Calu3 (cell line): ENCODE measurements around the gene CDH13. TPM values are rescaled to one million over a fixed set of nuclear protein-coding genes. Genes with fewer than 3 reads are reported as not detected.

Source experiments
- BruUV-seq: library from RNA; stranded (reverse); fragments of 400-500 nt; replicated peaks from 2 replicates; lab custom pipeline; 2021; lab: Mats Ljungman, UMichigan
- CTCF ChIA-PET: fragments of 300-600 bp; sonication (Branson Sonifier 250); formaldehyde crosslinking; loops from one replicate; lab custom pipeline; 2022; ENCODE audit warnings: antibody characterized with exemption; lab: Charles Lee
- DNase-seq: peaks from one replicate; pipeline ENCODE4 v3.0.0; 2022
- H3K27ac Mint-ChIP-seq: one replicate; pipeline ENCODE4 v1.8.0; 2022; ENCODE audit warnings: mixed read lengths; ENCODE audit not compliant: unreplicated experiment
- H3K27me3 Mint-ChIP-seq: one replicate; pipeline ENCODE4 v1.8.0; 2022; ENCODE audit warnings: mixed read lengths; ENCODE audit not compliant: unreplicated experiment
- H3K36me3 Mint-ChIP-seq: one replicate; pipeline ENCODE4 v1.8.0; 2022; ENCODE audit warnings: mild to moderate bottlenecking, moderate library complexity, mixed read lengths; ENCODE audit not compliant: insufficient read depth, unreplicated experiment
- H3K4me1 Mint-ChIP-seq: one replicate; pipeline ENCODE4 v1.8.0; 2022; ENCODE audit warnings: mild to moderate bottlenecking, low read depth, mixed read lengths; ENCODE audit not compliant: unreplicated experiment
- H3K4me3 Mint-ChIP-seq: one replicate; pipeline ENCODE4 v1.8.0; 2022; ENCODE audit warnings: mild to moderate bottlenecking, low read depth, moderate library complexity, mixed read lengths; ENCODE audit not compliant: unreplicated experiment
- H3K9me3 Mint-ChIP-seq: one replicate; pipeline ENCODE4 v1.8.0; 2022; ENCODE audit warnings: low read depth, mixed read lengths; ENCODE audit not compliant: unreplicated experiment
- intact Hi-C: fragments of 100-400 bp; cut with micrococcal nuclease; formaldehyde crosslinking; loops from one replicate; pipeline ENCODE4 v1.10.0; 2022; ENCODE audit not compliant: unreplicated experiment
- total RNA-seq: library from RNA; stranded (reverse); gene quantifications from 2 replicates; pipeline ENCODE4 v1.2.3, GENCODE V29; 2022
- TF ChIP-seq, protein P1 (sequence below): fragments of 200-600 bp; IDR thresholded peaks from one replicate; pipeline ENCODE4 v1.8.0; 2022; ENCODE audit warnings: antibody characterized with exemption; ENCODE audit not compliant: unreplicated experiment

Gene CDH13
- total RNA-seq, 1 experiment from 2014 or later: not detected

DNA sequence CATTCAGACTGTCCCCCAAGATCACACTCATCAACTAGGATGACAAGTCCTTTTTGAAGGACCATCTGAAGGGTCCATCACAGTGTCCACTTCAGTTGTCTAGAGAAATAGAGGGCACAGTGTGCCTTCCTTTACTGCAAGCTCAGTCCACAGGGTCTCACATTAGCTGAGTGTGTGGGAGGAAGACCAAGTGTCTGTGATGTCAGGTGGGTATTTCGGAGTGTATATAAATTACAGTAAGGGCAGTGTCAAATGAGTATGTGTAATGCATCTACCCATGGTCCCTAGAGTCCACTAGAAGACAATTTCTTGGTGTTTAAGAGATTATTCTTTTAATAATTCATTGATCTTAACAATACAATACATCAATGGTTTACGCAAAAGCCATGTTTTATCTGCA lies 272.2 kb downstream of the CDH13 start:
- Mint-ChIP-seq H3K4me1 (no peaks in the 10 kb centered on the region), H3K9me3 (peaks cover 25% of the 10 kb centered on the region), H3K36me3 (no peaks in the 10 kb centered on the region), H3K27me3 (no peaks in the 10 kb centered on the region), H3K27ac (no peak overlapping the region), H3K4me3 (no peak overlapping the region)
- CTCF ChIA-PET: no interaction called here
- no peak for DNase-seq
- intact Hi-C loops: no loop called here
- BruUV-seq: no TSS peak
- TF ChIP-seq, protein P1, sequence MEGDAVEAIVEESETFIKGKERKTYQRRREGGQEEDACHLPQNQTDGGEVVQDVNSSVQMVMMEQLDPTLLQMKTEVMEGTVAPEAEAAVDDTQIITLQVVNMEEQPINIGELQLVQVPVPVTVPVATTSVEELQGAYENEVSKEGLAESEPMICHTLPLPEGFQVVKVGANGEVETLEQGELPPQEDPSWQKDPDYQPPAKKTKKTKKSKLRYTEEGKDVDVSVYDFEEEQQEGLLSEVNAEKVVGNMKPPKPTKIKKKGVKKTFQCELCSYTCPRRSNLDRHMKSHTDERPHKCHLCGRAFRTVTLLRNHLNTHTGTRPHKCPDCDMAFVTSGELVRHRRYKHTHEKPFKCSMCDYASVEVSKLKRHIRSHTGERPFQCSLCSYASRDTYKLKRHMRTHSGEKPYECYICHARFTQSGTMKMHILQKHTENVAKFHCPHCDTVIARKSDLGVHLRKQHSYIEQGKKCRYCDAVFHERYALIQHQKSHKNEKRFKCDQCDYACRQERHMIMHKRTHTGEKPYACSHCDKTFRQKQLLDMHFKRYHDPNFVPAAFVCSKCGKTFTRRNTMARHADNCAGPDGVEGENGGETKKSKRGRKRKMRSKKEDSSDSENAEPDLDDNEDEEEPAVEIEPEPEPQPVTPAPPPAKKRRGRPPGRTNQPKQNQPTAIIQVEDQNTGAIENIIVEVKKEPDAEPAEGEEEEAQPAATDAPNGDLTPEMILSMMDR: no peak

DNA sequence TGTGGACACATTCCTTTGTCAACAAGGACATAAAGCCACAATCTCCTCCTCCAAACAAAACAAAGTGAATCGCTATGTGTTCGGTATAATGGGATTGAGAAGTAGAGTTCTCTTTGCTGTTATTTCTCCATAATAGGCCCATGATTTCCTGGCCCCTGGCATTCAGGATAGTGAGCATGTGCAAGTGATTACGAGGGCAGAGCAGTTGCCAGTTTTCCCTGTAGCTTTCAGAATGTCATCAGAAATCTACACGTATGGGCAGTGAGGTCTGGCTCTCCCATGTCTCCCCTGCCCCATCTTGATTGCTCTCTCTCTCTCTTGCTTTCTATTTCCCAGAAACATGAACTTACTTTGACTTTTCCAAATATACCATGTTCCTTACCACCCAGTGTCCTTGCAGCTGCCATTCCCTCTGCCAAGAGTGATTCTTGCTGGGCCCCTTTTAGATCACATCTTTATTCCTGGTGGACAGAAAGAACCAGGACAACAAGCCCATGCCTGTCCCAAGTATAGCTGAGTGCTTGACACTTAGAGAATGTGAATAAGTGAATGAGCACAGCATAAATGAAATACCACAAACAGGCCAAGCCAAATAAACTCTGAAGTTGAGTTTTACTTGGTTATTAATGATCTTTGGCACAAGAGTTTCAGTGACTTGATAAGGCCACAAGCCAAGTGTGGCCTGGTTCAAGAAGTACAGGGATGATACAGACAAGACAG lies 273.1 kb downstream of the CDH13 start:
- BruUV-seq: no TSS peak
- Mint-ChIP-seq H3K9me3 (peaks cover 22% of the 10 kb centered on the region), H3K4me1 (no peaks in the 10 kb centered on the region), H3K27ac (no peak overlapping the region), H3K4me3 (no peak overlapping the region), H3K36me3 (no peaks in the 10 kb centered on the region), H3K27me3 (no peaks in the 10 kb centered on the region)
- CTCF ChIA-PET: interaction anchor here (0.5 kb wide), 1 partner anchor 978 kb away, joined by 3 read pairs; no protein-coding TSS in a partner anchor
- TF ChIP-seq, protein P1: no peak
- DNase-seq: no peak
- intact Hi-C loops: no loop called here

DNA sequence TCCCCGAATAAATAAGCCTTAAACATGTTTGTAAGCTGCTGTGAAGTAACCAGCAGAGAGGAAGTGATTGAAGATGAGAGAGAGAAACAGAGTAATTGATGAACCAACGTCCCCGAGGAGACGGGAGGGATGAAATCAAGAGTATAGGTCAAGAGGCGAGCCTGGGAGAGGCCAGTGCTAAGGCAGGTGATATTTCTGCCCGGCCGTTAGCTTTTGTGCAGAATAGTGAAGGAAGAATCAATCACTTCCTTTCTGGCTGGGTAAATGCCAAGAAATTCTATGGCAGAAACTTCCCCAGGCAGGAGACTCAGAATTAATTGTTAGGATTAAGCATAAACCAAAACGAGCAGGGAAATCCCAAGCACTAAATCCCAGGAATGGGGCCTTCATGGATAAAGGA lies 273.8 kb downstream of the CDH13 start:
- H3K27me3 Mint-ChIP-seq: no peaks in the 10 kb centered on the region
- CTCF ChIA-PET: no interaction called here
- no peaks in the 10 kb centered on the region for H3K4me1 Mint-ChIP-seq
- H3K9me3 Mint-ChIP-seq: peaks cover 19% of the 10 kb centered on the region
- no peaks in the 10 kb centered on the region for H3K36me3 Mint-ChIP-seq
- BruUV-seq: no TSS peak
- intact Hi-C loops: no loop called here
- TF ChIP-seq, protein P1: no peak
- no peak overlapping the region for H3K4me3 Mint-ChIP-seq
- H3K27ac Mint-ChIP-seq: no peak overlapping the region
- DNase-seq: no peak

DNA sequence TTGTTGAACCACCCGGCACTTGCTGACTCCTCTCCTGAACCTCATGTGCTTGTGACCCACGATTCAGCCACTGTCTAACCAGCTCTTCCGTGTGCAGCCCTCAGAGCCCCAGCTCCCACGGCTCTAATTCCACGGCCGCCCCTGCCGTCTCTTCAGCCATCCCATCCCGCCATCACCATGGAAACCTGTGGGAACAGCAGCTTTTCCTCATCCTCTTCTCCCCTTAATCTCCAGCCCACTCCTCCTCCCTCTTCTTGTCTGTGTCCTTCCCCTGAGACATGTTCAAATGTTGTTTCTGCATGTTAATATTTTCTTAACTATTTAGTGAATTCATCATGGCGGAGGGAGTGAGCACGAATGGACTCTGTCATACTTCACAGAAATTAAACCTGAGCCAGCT lies 285.2 kb downstream of the CDH13 start:
- Mint-ChIP-seq H3K27me3 (no peaks in the 10 kb centered on the region), H3K4me3 (no peak overlapping the region), H3K36me3 (no peaks in the 10 kb centered on the region), H3K4me1 (no peaks in the 10 kb centered on the region), H3K9me3 (peaks cover 17% of the 10 kb centered on the region), H3K27ac (no peak overlapping the region)
- TF ChIP-seq, protein P1: no peak
- BruUV-seq: no TSS peak
- no peak for DNase-seq
- intact Hi-C loops: no loop called here
- CTCF ChIA-PET: no interaction called here
